SU-DHL-6 (cell line): ENCODE measurements around the gene GRID1.

Source experiments
- H2AFZ ChIP-seq: fragments of 200-600 bp; sonication (generic); 2 replicates; pipeline ENCODE4 v1.6.1; 2014; ENCODE audit warnings: low read depth, mild to moderate bottlenecking, moderate library complexity, mixed read lengths, antibody characterized with exemption, low read length; ENCODE audit not compliant: severe bottlenecking
- H3F3A ChIP-seq: fragments of 200-600 bp; shearing (Covaris generic); 2 replicates; pipeline ENCODE4 v1.6.0; 2016; ENCODE audit warnings: antibody characterized with exemption, mild to moderate bottlenecking; ENCODE audit not compliant: insufficient read depth
- H3K27ac ChIP-seq: fragments of 200-600 bp; sonication (generic); 2 replicates; pipeline ENCODE4 v1.5.1; 2016; ENCODE audit warnings: low read depth, mild to moderate bottlenecking, low read length, moderate library complexity, mixed read lengths
- H3K27me3 ChIP-seq: fragments of 200-600 bp; sonication (generic), shearing (Covaris generic); 2 replicates; pipeline ENCODE4 v1.6.0; 2014; ENCODE audit warnings: mild to moderate bottlenecking, low read length
- H3K36me3 ChIP-seq: fragments of 200-600 bp; sonication (generic); 2 replicates; pipeline ENCODE4 v1.6.1; 2014; ENCODE audit warnings: mild to moderate bottlenecking, low read length, mixed read lengths
- H3K4me2 ChIP-seq: fragments of 300-600, 200-600 bp; shearing (Covaris generic), sonication (generic); 2 replicates; pipeline ENCODE4 v1.6.0; 2014; ENCODE audit warnings: low read length, low read depth, mild to moderate bottlenecking; ENCODE audit not compliant: poor library complexity, severe bottlenecking
- H3K4me3 ChIP-seq: fragments of 200-600 bp; sonication (generic); 2 replicates; pipeline ENCODE4 v1.5.1; 2014; ENCODE audit warnings: antibody characterized with exemption, low read length, mild to moderate bottlenecking, mixed read lengths; ENCODE audit not compliant: insufficient read depth, poor library complexity, severe bottlenecking
- H3K79me2 ChIP-seq: fragments of 200-600 bp; sonication (generic); 2 replicates; pipeline ENCODE4 v1.6.1; 2014; ENCODE audit warnings: mild to moderate bottlenecking, low read length, moderate library complexity; ENCODE audit not compliant: insufficient read depth
- H3K9ac ChIP-seq: fragments of 200-600 bp; sonication (generic); 2 replicates; pipeline ENCODE4 v1.7.0; 2014; ENCODE audit warnings: mild to moderate bottlenecking, low read length
- H3K9me2 ChIP-seq: fragments of 200-600 bp; sonication (generic); replicated peaks from 2 replicates; pipeline ENCODE4 v1.6.1; 2014; ENCODE audit warnings: low read length; ENCODE audit not compliant: insufficient read depth
- H3K9me3 ChIP-seq: fragments of 200-600 bp; sonication (generic); 2 replicates; pipeline ENCODE4 v1.6.1; 2014; ENCODE audit warnings: low read length, mixed read lengths; ENCODE audit not compliant: insufficient read depth
- H4K20me1 ChIP-seq: fragments of 200-600 bp; sonication (generic); 2 replicates; pipeline ENCODE4 v1.6.1; 2014; ENCODE audit warnings: low read depth, mild to moderate bottlenecking, antibody characterized with exemption, low read length, moderate library complexity, mixed read lengths
- EZH2phosphoT487 ChIP-seq: fragments of 200-600 bp; sonication (generic), shearing (Covaris generic); conservative IDR thresholded peaks from 2 replicates; pipeline ENCODE4 v1.6.1; 2018; ENCODE audit warnings: mild to moderate bottlenecking, antibody characterized with exemption, low read length, moderate library complexity, mixed read lengths
- TF ChIP-seq, protein P1 (sequence below): fragments of 200-600 bp; sonication (generic); IDR thresholded peaks from one replicate; pipeline ENCODE4 v1.5.1; 2017; ENCODE audit warnings: antibody characterized with exemption, mild to moderate bottlenecking, low read length, moderate library complexity; ENCODE audit not compliant: insufficient read depth, poor library complexity, severe bottlenecking

The GRID1 gene

DNA sequence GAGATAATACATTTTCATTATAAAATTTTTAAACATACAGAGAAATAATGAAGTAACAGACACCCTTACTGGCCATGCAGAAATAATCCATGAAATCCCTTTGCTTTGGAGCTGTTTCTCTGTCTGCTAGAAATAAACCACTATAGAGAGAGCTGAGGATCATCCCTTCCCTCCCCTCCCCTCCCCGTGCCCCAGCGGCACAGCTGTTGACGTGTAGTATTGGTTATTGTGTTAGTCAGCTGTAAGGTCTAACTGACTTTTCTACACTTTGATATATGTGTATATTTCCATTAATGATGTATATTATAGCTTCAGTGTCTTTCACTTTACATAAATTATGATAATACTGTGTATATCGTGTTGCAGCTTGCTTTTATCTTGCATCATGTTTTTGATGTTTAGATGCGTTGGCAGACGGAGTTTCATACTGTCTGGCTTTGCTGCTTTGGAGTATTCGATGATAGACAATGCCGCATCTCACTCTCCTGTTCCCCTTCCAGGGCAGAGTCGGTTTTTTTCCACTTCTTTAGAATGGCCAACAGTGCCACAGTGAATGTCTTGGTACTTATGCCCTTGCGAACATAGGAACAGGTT, 27.4 kb upstream of the GRID1 start:
- H3K27me3 ChIP-seq, result no peaks in the 10 kb centered on the region
- H4K20me1 ChIP-seq, result no peaks in the 10 kb centered on the region
- TF ChIP-seq, protein P1, sequence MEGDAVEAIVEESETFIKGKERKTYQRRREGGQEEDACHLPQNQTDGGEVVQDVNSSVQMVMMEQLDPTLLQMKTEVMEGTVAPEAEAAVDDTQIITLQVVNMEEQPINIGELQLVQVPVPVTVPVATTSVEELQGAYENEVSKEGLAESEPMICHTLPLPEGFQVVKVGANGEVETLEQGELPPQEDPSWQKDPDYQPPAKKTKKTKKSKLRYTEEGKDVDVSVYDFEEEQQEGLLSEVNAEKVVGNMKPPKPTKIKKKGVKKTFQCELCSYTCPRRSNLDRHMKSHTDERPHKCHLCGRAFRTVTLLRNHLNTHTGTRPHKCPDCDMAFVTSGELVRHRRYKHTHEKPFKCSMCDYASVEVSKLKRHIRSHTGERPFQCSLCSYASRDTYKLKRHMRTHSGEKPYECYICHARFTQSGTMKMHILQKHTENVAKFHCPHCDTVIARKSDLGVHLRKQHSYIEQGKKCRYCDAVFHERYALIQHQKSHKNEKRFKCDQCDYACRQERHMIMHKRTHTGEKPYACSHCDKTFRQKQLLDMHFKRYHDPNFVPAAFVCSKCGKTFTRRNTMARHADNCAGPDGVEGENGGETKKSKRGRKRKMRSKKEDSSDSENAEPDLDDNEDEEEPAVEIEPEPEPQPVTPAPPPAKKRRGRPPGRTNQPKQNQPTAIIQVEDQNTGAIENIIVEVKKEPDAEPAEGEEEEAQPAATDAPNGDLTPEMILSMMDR, result no peak
- no peak for TF ChIP-seq EZH2phosphoT487
- no peaks in the 10 kb centered on the region for H3K9me2 ChIP-seq
- H3K9me3 ChIP-seq, result no peaks in the 10 kb centered on the region
- peak overlapping the region; percentile 96 for H3K4me2 ChIP-seq
- no peaks in the 10 kb centered on the region for H3K79me2 ChIP-seq
- peak overlapping the region; percentile 31 for H3K4me3 ChIP-seq
- H3K27ac ChIP-seq, result peak overlapping the region; percentile 97
- H3K36me3 ChIP-seq, result no peaks in the 10 kb centered on the region
- peaks cover 59% of the 10 kb centered on the region for H3F3A ChIP-seq
- H2AFZ ChIP-seq, result no peak overlapping the region
- peak overlapping the region; percentile 85 for H3K9ac ChIP-seq

DNA sequence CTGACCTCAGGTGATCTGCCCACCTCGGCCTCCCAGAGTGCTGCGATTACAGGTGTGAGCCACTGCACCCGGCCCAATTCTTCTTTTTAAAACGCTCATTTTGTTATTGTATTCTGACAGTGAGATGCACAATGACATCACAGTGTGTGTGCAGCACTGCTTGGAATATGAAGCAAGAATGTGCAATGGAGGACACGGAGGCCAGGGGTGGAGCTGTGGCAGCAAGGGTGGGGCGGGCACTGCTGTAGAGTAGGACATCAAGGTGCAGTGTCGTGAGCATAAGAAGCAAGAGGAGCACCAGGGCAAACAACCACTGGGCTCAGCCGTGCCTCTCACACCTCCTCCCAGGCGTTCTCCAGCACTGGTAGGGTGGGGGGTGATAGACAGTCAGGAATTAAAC, 26.8 kb upstream of the GRID1 start:
- peak overlapping the region; percentile 96 for H3K4me2 ChIP-seq
- H2AFZ ChIP-seq, result no peak overlapping the region

DNA sequence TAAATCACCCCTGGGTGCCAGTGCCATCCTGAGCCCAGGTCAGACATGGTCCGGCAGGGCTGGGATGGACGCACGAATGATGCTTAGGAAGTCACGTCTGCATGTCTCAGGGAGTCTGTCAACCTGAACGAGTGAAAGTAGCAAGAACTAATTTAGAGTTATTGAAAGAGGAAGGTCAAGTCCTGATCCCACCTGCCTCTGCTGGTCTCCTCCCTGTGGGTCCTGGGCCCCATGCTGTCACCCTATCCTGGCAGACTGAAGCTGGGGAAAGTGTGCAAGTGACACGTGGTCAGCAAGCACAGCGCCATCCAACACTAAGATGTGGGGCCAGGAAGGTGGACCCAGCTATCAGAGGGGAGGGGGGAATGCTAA, 26.1 kb upstream of the GRID1 start:
- H3K27me3 ChIP-seq, result no peaks in the 10 kb centered on the region
- H3K9me2 ChIP-seq, result no peaks in the 10 kb centered on the region
- H3K9me3 ChIP-seq, result no peaks in the 10 kb centered on the region
- peak overlapping the region; percentile 52 for H3K4me3 ChIP-seq
- peak overlapping the region; percentile 97 for H3K27ac ChIP-seq
- peaks cover 53% of the 10 kb centered on the region for H3F3A ChIP-seq
- H3K36me3 ChIP-seq, result no peaks in the 10 kb centered on the region
- H3K79me2 ChIP-seq, result no peaks in the 10 kb centered on the region
- peak overlapping the region; percentile 96 for H3K4me2 ChIP-seq
- peak overlapping the region; percentile 7 for H2AFZ ChIP-seq
- H4K20me1 ChIP-seq, result no peaks in the 10 kb centered on the region
- TF ChIP-seq EZH2phosphoT487, result no peak
- TF ChIP-seq, protein P1, result no peak
- H3K9ac ChIP-seq, result peak overlapping the region; percentile 85

More for the DNA sequence above, 26.8 kb upstream of the GRID1 start:
- Histone ChIP-seq H3K27ac (peak overlapping the region; percentile 97), H3K79me2 (no peaks in the 10 kb centered on the region), H4K20me1 (no peaks in the 10 kb centered on the region), H3K27me3 (no peaks in the 10 kb centered on the region), H3K9me3 (no peaks in the 10 kb centered on the region), H3K9me2 (no peaks in the 10 kb centered on the region), H3F3A (peaks cover 55% of the 10 kb centered on the region), H3K4me3 (peak overlapping the region; percentile 52), H3K36me3 (no peaks in the 10 kb centered on the region), H3K9ac (peak overlapping the region; percentile 85)
- TF ChIP-seq, protein P1, result no peak
- no peak for TF ChIP-seq EZH2phosphoT487
